ENCODE data around the gene CDH24.
A peak's percentile ranks its signal among the peaks of the same experiment; 100 is the strongest.

Gene CDH24

GRCh38 chr14:23060536-23061260 is 3.4 kb upstream of the CDH24 start:
- Histone ChIP-seq H3K9me3 (ENCODE audit: severe bottlenecking) (no peaks in the 10 kb centered on the region), H3K27ac (ENCODE audit: poor library complexity, severe bottlenecking) (peak overlapping the region; percentile 72), H3K4me3 (ENCODE audit: severe bottlenecking) (no peak overlapping the region), H3K27me3 (ENCODE audit: insufficient read depth, poor library complexity, severe bottlenecking) (no peaks in the 10 kb centered on the region), H3K36me3 (ENCODE audit: low read depth) (peaks cover 71% of the 10 kb centered on the region), H3K4me1 (ENCODE audit: insufficient read depth, poor library complexity, severe bottlenecking) (peaks cover 13% of the 10 kb centered on the region)
- ATAC-seq (ENCODE audit: low read depth): no peak
- peak; percentile 42 for DNase-seq (ENCODE audit: low spot score)
- TF ChIP-seq CTCF (IDR thresholded peaks at IDR 0.05; ENCODE audit: poor library complexity, severe bottlenecking): no peak

GRCh38 chr14:23058654-23059504 is 1.6 kb upstream of the CDH24 start:
- peaks cover 53% of the 10 kb centered on the region for H3K36me3 ChIP-seq (ENCODE audit: low read depth)

GRCh38 chr14:23057757-23058653 is 685 bp upstream of the CDH24 start:
- ATAC-seq (ENCODE audit: low read depth) (peak; percentile 63), DNase-seq (ENCODE audit: low spot score) (peak; percentile 93)
- Histone ChIP-seq H3K36me3 (ENCODE audit: low read depth) (peaks cover 44% of the 10 kb centered on the region), H3K27ac (ENCODE audit: poor library complexity, severe bottlenecking) (peak overlapping the region; percentile 73), H3K4me1 (ENCODE audit: insufficient read depth, poor library complexity, severe bottlenecking) (peaks cover 13% of the 10 kb centered on the region), H3K27me3 (ENCODE audit: insufficient read depth, poor library complexity, severe bottlenecking) (no peaks in the 10 kb centered on the region), H3K4me3 (ENCODE audit: severe bottlenecking) (peak overlapping the region; percentile 76), H3K9me3 (ENCODE audit: severe bottlenecking) (no peaks in the 10 kb centered on the region)
- peak; percentile 99 for TF ChIP-seq CTCF (IDR thresholded peaks at IDR 0.05; ENCODE audit: poor library complexity, severe bottlenecking)

More at GRCh38 chr14:23058654-23059504, 1.6 kb upstream of the CDH24 start:
- H3K4me3 ChIP-seq (ENCODE audit: severe bottlenecking): no peak overlapping the region
- no peaks in the 10 kb centered on the region for H3K27me3 ChIP-seq (ENCODE audit: insufficient read depth, poor library complexity, severe bottlenecking)
- TF ChIP-seq CTCF (IDR thresholded peaks at IDR 0.05; ENCODE audit: poor library complexity, severe bottlenecking): no peak
- ATAC-seq (ENCODE audit: low read depth): no peak
- H3K9me3 ChIP-seq (ENCODE audit: severe bottlenecking): no peaks in the 10 kb centered on the region
- peak overlapping the region; percentile 73 for H3K27ac ChIP-seq (ENCODE audit: poor library complexity, severe bottlenecking)
- peaks cover 13% of the 10 kb centered on the region for H3K4me1 ChIP-seq (ENCODE audit: insufficient read depth, poor library complexity, severe bottlenecking)
- peak; percentile 74 for DNase-seq (ENCODE audit: low spot score)

- no peaks in the 10 kb centered on the region for H3K9me3 ChIP-seq (ENCODE audit: severe bottlenecking)
- peak; percentile 98 for TF ChIP-seq CTCF (IDR thresholded peaks at IDR 0.05; ENCODE audit: poor library complexity, severe bottlenecking)
- H3K4me3 ChIP-seq (ENCODE audit: severe bottlenecking): peak overlapping the region; percentile 76
- H3K4me1 ChIP-seq (ENCODE audit: insufficient read depth, poor library complexity, severe bottlenecking): no peaks in the 10 kb centered on the region
- H3K27ac ChIP-seq (ENCODE audit: poor library complexity, severe bottlenecking): peak overlapping the region; percentile 73
- peak; percentile 71 for ATAC-seq (ENCODE audit: low read depth)
- H3K27me3 ChIP-seq (ENCODE audit: insufficient read depth, poor library complexity, severe bottlenecking): no peaks in the 10 kb centered on the region
- H3K36me3 ChIP-seq (ENCODE audit: low read depth): peaks cover 28% of the 10 kb centered on the region
- peak; percentile 85 for DNase-seq (ENCODE audit: low spot score)
Observed at GRCh38 chr14:23056145-23056955, 970 bp downstream of the CDH24 start.

Measured in RWPE2 (cell line).